Stomach smooth muscle (tissue), 2 donors: Measurements from ENCODE around the gene SLC7A4.
A peak's percentile ranks its signal among the peaks of the same experiment; 100 is the strongest.

ENCODE experiments used
- H3K27ac ChIP-seq: one replicate; pipeline ENCODE4 v1.7.0; 2013; ENCODE audit warnings: mild to moderate bottlenecking, low read length, inconsistent platforms
- H3K27me3 ChIP-seq, 2 donors: one replicate each; pipeline ENCODE4 v1.7.0; 2013; ENCODE audit warnings: low read length in 2 of 2; ENCODE audit not compliant: insufficient read depth in 2 of 2, control insufficient read depth in 1 of 2
- H3K36me3 ChIP-seq, 2 donors: one replicate each; pipeline ENCODE4 v1.7.0; 2013; ENCODE audit warnings: low read length in 2 of 2; ENCODE audit not compliant: control insufficient read depth in 2 of 2, insufficient read depth in 2 of 2
- H3K4me1 ChIP-seq: one replicate; pipeline ENCODE4 v1.7.0; 2013; ENCODE audit warnings: low read length; ENCODE audit not compliant: control insufficient read depth, insufficient read depth
- H3K4me3 ChIP-seq, 2 donors: one replicate each; pipeline ENCODE4 v1.7.0; 2013; ENCODE audit warnings: low read length in 2 of 2
- H3K9ac ChIP-seq, 2 donors: one replicate each; pipeline ENCODE4 v1.7.0; 2013; ENCODE audit warnings: low read length in 2 of 2, mild to moderate bottlenecking in 1 of 2
- H3K9me3 ChIP-seq, 2 donors: one replicate each; pipeline ENCODE4 v1.7.0; 2013; ENCODE audit warnings: low read length in 2 of 2; ENCODE audit not compliant: control insufficient read depth in 2 of 2
- donor health status: healthy.
- donor health status: Pancreatic carcinoma.

The SLC7A4 gene

GRCh38 chr22:21025763-21026755, 6.3 kb downstream of the SLC7A4 start:
- no peak overlapping the region for H3K9ac ChIP-seq
- H3K4me3 ChIP-seq: no peak overlapping the region
- no peaks in the 10 kb centered on the region for H3K36me3 ChIP-seq
- H3K9me3 ChIP-seq: no peaks in the 10 kb centered on the region
- H3K27ac ChIP-seq: no peak overlapping the region
- H3K27me3 ChIP-seq: peaks cover 13 to 21% of the 10 kb centered on the region in 2 donors
- H3K4me1 ChIP-seq: peaks cover 2% of the 10 kb centered on the region

GRCh38 chr22:21025266-21025665, 7.1 kb downstream of the SLC7A4 start:
- Histone ChIP-seq H3K4me1 (peaks cover 2% of the 10 kb centered on the region), H3K27ac (no peak overlapping the region)

GRCh38 chr22:21022955-21023614, 9.3 kb downstream of the SLC7A4 start:
- H3K9me3 ChIP-seq: no peaks in the 10 kb centered on the region
- no peaks in the 10 kb centered on the region for H3K27me3 ChIP-seq

More at GRCh38 chr22:21025266-21025665, 7.1 kb downstream of the SLC7A4 start:
- no peak overlapping the region for H3K9ac ChIP-seq
- H3K36me3 ChIP-seq: no peaks in the 10 kb centered on the region
- no peak overlapping the region for H3K4me3 ChIP-seq
- H3K27me3 ChIP-seq: peaks cover 8 to 13% of the 10 kb centered on the region in 2 donors
- no peaks in the 10 kb centered on the region for H3K9me3 ChIP-seq

GRCh38 chr22:21022507-21022906, 9.9 kb downstream of the SLC7A4 start:
- Histone ChIP-seq H3K9me3 (no peaks in the 10 kb centered on the region), H3K4me1 (peaks cover 2% of the 10 kb centered on the region), H3K27me3 (no peaks in the 10 kb centered on the region), H3K36me3 (no peaks in the 10 kb centered on the region), H3K4me3 (no peak overlapping the region), H3K9ac (no peak overlapping the region), H3K27ac (no peak overlapping the region)

More at GRCh38 chr22:21022955-21023614, 9.3 kb downstream of the SLC7A4 start:
- Histone ChIP-seq H3K4me3 (no peak overlapping the region), H3K4me1 (peaks cover 2% of the 10 kb centered on the region), H3K36me3 (no peaks in the 10 kb centered on the region), H3K27ac (no peak overlapping the region), H3K9ac (no peak overlapping the region)

GRCh38 chr22:21020802-21021429, 11.4 kb downstream of the SLC7A4 start:
- Histone ChIP-seq H3K4me1 (no peaks in the 10 kb centered on the region), H3K27me3 (no peaks in the 10 kb centered on the region), H3K4me3 (no peak overlapping the region), H3K9ac (no peak overlapping the region), H3K27ac (no peak overlapping the region), H3K36me3 (no peaks in the 10 kb centered on the region), H3K9me3 (no peaks in the 10 kb centered on the region)

GRCh38 chr22:21018314-21018713, 14.0 kb downstream of the SLC7A4 start:
- Histone ChIP-seq H3K9me3 (no peaks in the 10 kb centered on the region), H3K4me1 (peaks cover 24% of the 10 kb centered on the region), H3K36me3 (no peaks in the 10 kb centered on the region), H3K27me3 (no peaks in the 10 kb centered on the region), H3K9ac (no peak overlapping the region), H3K4me3 (no peak overlapping the region), H3K27ac (no peak overlapping the region)

GRCh38 chr22:21016644-21017420, 15.5 kb downstream of the SLC7A4 start:
- H3K9ac ChIP-seq: no peak overlapping the region

GRCh38 chr22:21015466-21016006, 16.8 kb downstream of the SLC7A4 start:
- Histone ChIP-seq H3K4me1 (peaks cover 24% of the 10 kb centered on the region), H3K4me3 (no peak overlapping the region), H3K27ac (no peak overlapping the region), H3K9me3 (no peaks in the 10 kb centered on the region), H3K9ac (no peak overlapping the region), H3K36me3 (no peaks in the 10 kb centered on the region), H3K27me3 (no peaks in the 10 kb centered on the region)

More at GRCh38 chr22:21016644-21017420, 15.5 kb downstream of the SLC7A4 start:
- H3K4me3 ChIP-seq: no peak overlapping the region
- H3K9me3 ChIP-seq: no peaks in the 10 kb centered on the region
- H3K4me1 ChIP-seq: peaks cover 24% of the 10 kb centered on the region
- H3K27me3 ChIP-seq: no peaks in the 10 kb centered on the region
- H3K27ac ChIP-seq: no peak overlapping the region
- no peaks in the 10 kb centered on the region for H3K36me3 ChIP-seq

- H3K9me3 ChIP-seq: no peaks in the 10 kb centered on the region
- H3K4me1 ChIP-seq: peaks cover 24% of the 10 kb centered on the region
- no peaks in the 10 kb centered on the region for H3K36me3 ChIP-seq
- no peaks in the 10 kb centered on the region for H3K27me3 ChIP-seq
- H3K27ac ChIP-seq: peak within 1 kb of the TSS; percentile 49
- peak within 1 kb of the TSS; percentile 79 to 82 for H3K4me3 ChIP-seq
- peak within 1 kb of the TSS; percentile 60 to 64 for H3K9ac ChIP-seq
Observed at GRCh38 chr22:21014726-21015465, 17.5 kb downstream of the SLC7A4 start, which contains the start of gene P2RX6. P2RX6 (plus strand) TSS chr22:21015165; CDS start chr22:21015175, 10 bp downstream.
